Neural progenitor cell (in vitro differentiated cells): ENCODE results near the gene ASTN2.

Source experiments
- EZH2 ChIP-seq: fragments of 200-600 bp; sonication (generic); IDR thresholded peaks from 2 replicates; pipeline ENCODE4 v1.6.1; 2017; ENCODE audit warnings: antibody characterized with exemption, mild to moderate bottlenecking, moderate library complexity
- EZH2phosphoT487 ChIP-seq: fragments of 200-600 bp; sonication (generic); IDR thresholded peaks from 2 replicates; pipeline ENCODE4 v1.6.1; 2017; ENCODE audit warnings: antibody characterized with exemption
- TF ChIP-seq, protein P1 (sequence below): fragments of 200-600 bp; sonication (generic); IDR thresholded peaks from 2 replicates; pipeline ENCODE4 v1.5.1; 2017; ENCODE audit warnings: antibody characterized with exemption, mild to moderate bottlenecking

DNA sequence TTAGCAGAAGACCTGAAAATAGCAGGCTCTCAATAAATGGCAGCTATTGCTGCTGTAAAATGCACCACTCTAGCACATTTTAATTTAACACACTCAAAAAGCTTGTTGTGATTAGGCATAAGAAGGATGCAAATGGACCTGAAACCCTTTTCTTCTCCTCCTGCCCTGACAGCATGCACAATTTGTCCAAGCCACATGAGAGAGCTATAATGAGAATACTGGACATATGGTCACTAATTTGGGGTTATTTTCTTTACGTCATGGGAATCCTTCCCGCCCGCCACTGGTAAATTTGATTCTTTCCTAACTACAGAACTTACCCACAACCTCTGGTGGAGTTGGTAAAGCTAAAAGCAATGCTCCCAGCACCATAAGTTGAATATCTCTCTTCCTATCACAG lies 665.7 kb downstream of the ASTN2 start:
- TF ChIP-seq, protein P1, sequence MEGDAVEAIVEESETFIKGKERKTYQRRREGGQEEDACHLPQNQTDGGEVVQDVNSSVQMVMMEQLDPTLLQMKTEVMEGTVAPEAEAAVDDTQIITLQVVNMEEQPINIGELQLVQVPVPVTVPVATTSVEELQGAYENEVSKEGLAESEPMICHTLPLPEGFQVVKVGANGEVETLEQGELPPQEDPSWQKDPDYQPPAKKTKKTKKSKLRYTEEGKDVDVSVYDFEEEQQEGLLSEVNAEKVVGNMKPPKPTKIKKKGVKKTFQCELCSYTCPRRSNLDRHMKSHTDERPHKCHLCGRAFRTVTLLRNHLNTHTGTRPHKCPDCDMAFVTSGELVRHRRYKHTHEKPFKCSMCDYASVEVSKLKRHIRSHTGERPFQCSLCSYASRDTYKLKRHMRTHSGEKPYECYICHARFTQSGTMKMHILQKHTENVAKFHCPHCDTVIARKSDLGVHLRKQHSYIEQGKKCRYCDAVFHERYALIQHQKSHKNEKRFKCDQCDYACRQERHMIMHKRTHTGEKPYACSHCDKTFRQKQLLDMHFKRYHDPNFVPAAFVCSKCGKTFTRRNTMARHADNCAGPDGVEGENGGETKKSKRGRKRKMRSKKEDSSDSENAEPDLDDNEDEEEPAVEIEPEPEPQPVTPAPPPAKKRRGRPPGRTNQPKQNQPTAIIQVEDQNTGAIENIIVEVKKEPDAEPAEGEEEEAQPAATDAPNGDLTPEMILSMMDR: no peak
- TF ChIP-seq EZH2 (no peak), EZH2phosphoT487 (no peak)
